NOMO-1 (cell line): Measurements from ENCODE around the gene ARL14EPL.
"Not testable (repeated sequence)": the region's sequence is repeated elsewhere in the genome, so short reads cannot be mapped to it uniquely, and the experiment has no call there.

Experiments
- DNase-seq, 2 experiments: peaks; one replicate each; lab custom pipeline; 2025; ENCODE audit not compliant: unreplicated experiment in 2 of 2; lab: John Stamatoyannopoulos, UW

The ARL14EPL gene

GRCh38 chr5:116046261-116046660 is 14.0 kb downstream of the ARL14EPL start:
- no peak for DNase-seq

- DNase-seq = no peak
Observed at GRCh38 chr5:116046823-116047222, 14.6 kb downstream of the ARL14EPL start.

GRCh38 chr5:116058346-116058936 is 26.2 kb downstream of the ARL14EPL start:
- peak; percentile 19 to 62 for DNase-seq

- DNase-seq = no peak
Observed at GRCh38 chr5:116062352-116062751, 30.1 kb downstream of the ARL14EPL start.

- no peak for DNase-seq
Observed at GRCh38 chr5:116063950-116064349, 31.7 kb downstream of the ARL14EPL start.

- DNase-seq = peak; percentile 23 to 44
Observed at GRCh38 chr5:116068028-116068632, 35.9 kb downstream of the ARL14EPL start.

GRCh38 chr5:116071211-116071610 is 38.9 kb downstream of the ARL14EPL start:
- DNase-seq = no peak

GRCh38 chr5:116075191-116075831 is 43.0 kb downstream of the ARL14EPL start:
- DNase-seq = no peak

GRCh38 chr5:116076496-116076895 is 44.2 kb downstream of the ARL14EPL start:
- peak; percentile 59 to 86 for DNase-seq

- DNase-seq = no peak
Observed at GRCh38 chr5:116078199-116078598, 45.9 kb downstream of the ARL14EPL start.

GRCh38 chr5:116084287-116084691 is 52.0 kb downstream of the ARL14EPL start:
- DNase-seq = peak; percentile 8 to 19

- peak; percentile 59 to 68 for DNase-seq
Observed at GRCh38 chr5:116084871-116085715, 52.8 kb downstream of the ARL14EPL start, which contains the start of gene COMMD10. COMMD10 (plus strand) TSS chr5:116085025.

- not testable (repeated sequence) for DNase-seq
Observed at GRCh38 chr5:116086309-116086708, 54.0 kb downstream of the ARL14EPL start.

GRCh38 chr5:116088062-116088461 is 55.8 kb downstream of the ARL14EPL start:
- no peak for DNase-seq

- DNase-seq = no peak
Observed at GRCh38 chr5:116090302-116090701, 58.0 kb downstream of the ARL14EPL start.

- peak in 1 of 2 experiments; percentile 24 for DNase-seq
Observed at GRCh38 chr5:116091416-116091815, 59.1 kb downstream of the ARL14EPL start.

- DNase-seq = no peak
Observed at GRCh38 chr5:116097301-116097700, 65.0 kb downstream of the ARL14EPL start.

- DNase-seq = no peak
Observed at GRCh38 chr5:116098998-116099397, 66.7 kb downstream of the ARL14EPL start.

- not testable (repeated sequence) for DNase-seq
Observed at GRCh38 chr5:116104941-116105340, 72.7 kb downstream of the ARL14EPL start.
